T1000 (cell line): ENCODE data around the gene FIGLA.

Source experiments
- DNase-seq: peaks from one replicate; lab custom pipeline; 2025; ENCODE audit warnings: mixed read lengths; lab: John Stamatoyannopoulos, UW

Gene FIGLA

GRCh38 chr2:70775141-70775540 is 15.3 kb downstream of the FIGLA start:
- no peak for DNase-seq

- DNase-seq: no peak
Measured at GRCh38 chr2:70772486-70773155, 17.8 kb downstream of the FIGLA start.

GRCh38 chr2:70771446-70771845 is 19.0 kb downstream of the FIGLA start:
- DNase-seq: no peak

- no peak for DNase-seq
Measured at GRCh38 chr2:70769450-70769849, 21.0 kb downstream of the FIGLA start.

- no peak for DNase-seq
Measured at GRCh38 chr2:70768590-70769085, 21.8 kb downstream of the FIGLA start.

- DNase-seq: no peak
Measured at GRCh38 chr2:70767699-70768589, 22.5 kb downstream of the FIGLA start, which contains the start of gene ADD2. ADD2 (minus strand) TSS chr2:70768200; CDS start chr2:70706408, 61,792 bp downstream.

- no peak for DNase-seq
Measured at GRCh38 chr2:70767079-70767698, 23.3 kb downstream of the FIGLA start.

- no peak for DNase-seq
Measured at GRCh38 chr2:70766357-70767078, 23.9 kb downstream of the FIGLA start.

GRCh38 chr2:70765507-70765906 is 24.9 kb downstream of the FIGLA start:
- DNase-seq: no peak

GRCh38 chr2:70759446-70759845 is 31.0 kb downstream of the FIGLA start:
- DNase-seq: no peak

- DNase-seq: no peak
Measured at GRCh38 chr2:70757966-70758365, 32.5 kb downstream of the FIGLA start.

GRCh38 chr2:70757360-70757759 is 33.1 kb downstream of the FIGLA start:
- DNase-seq: no peak

GRCh38 chr2:70756128-70756527 is 34.3 kb downstream of the FIGLA start:
- DNase-seq: no peak

GRCh38 chr2:70753902-70754301 is 36.5 kb downstream of the FIGLA start:
- DNase-seq: no peak

GRCh38 chr2:70753031-70753430 is 37.4 kb downstream of the FIGLA start:
- no peak for DNase-seq

GRCh38 chr2:70752396-70752795 is 38.0 kb downstream of the FIGLA start:
- no peak for DNase-seq

GRCh38 chr2:70751881-70752280 is 38.6 kb downstream of the FIGLA start:
- DNase-seq: no peak

- DNase-seq: no peak
Measured at GRCh38 chr2:70750320-70750719, 40.1 kb downstream of the FIGLA start.

GRCh38 chr2:70748002-70748784 is 42.2 kb downstream of the FIGLA start:
- no peak for DNase-seq

GRCh38 chr2:70747284-70747683 is 43.2 kb downstream of the FIGLA start:
- no peak for DNase-seq
